CD14-positive monocyte (primary cell): ENCODE measurements around the gene KRTAP4-9. TPM values are rescaled to one million over a fixed set of nuclear protein-coding genes. Genes with fewer than 3 reads are reported as not detected.

ENCODE experiments used
- DNase-seq, 3 donors: peaks; one replicate each; pipeline ENCODE4 v3.0.0-alpha.2; 2011 to 2022
- H2AFZ ChIP-seq: 2 replicates; pipeline ENCODE4 v1.6.0; 2012; ENCODE audit warnings: mild to moderate bottlenecking, low read depth, low read length, inconsistent platforms; ENCODE audit not compliant: insufficient read depth, poor library complexity, severe bottlenecking
- H3K27ac ChIP-seq, 2 donors: 1 replicate in 1 of 2; 2 replicates in 1 of 2; pipeline ENCODE4 v1.5.1; 2012 to 2013; ENCODE audit warnings: low read length in 2 of 2, control low read depth in 1 of 2, inconsistent platforms in 1 of 2, low read depth in 1 of 2, mild to moderate bottlenecking in 1 of 2
- H3K27me3 ChIP-seq, 2 donors: one replicate each; pipeline versions ENCODE4 v1.6.0 to v1.6.1; 2011 to 2013; ENCODE audit warnings: low read length in 2 of 2; ENCODE audit not compliant: control insufficient read depth in 2 of 2, insufficient read depth in 2 of 2
- H3K36me3 ChIP-seq, 2 donors: replicated peaks in 1 of 2; 1 replicate in 1 of 2; 2 replicates in 1 of 2; pipeline versions ENCODE4 v1.5.1 to v1.6.1; 2012 to 2013; ENCODE audit warnings: low read length in 2 of 2, control low read depth in 1 of 2, inconsistent platforms in 1 of 2, mild to moderate bottlenecking in 1 of 2; ENCODE audit not compliant: insufficient read depth in 2 of 2, control insufficient read depth in 1 of 2
- H3K4me1 ChIP-seq, 2 donors: 1 replicate in 1 of 2; 2 replicates in 1 of 2; pipeline versions ENCODE4 v1.5.1 to v1.6.1; 2012 to 2013; ENCODE audit warnings: low read length in 2 of 2, control low read depth in 1 of 2, inconsistent platforms in 1 of 2, mild to moderate bottlenecking in 1 of 2, moderate library complexity in 1 of 2; ENCODE audit not compliant: insufficient read depth in 2 of 2, control insufficient read depth in 1 of 2
- H3K4me2 ChIP-seq: replicated peaks from 2 replicates; pipeline ENCODE3; 2012; ENCODE audit warnings: low read length, moderate library complexity, mild to moderate bottlenecking; ENCODE audit not compliant: poor library complexity, severe bottlenecking; ENCODE audit errors: extremely low read depth
- H3K4me3 ChIP-seq, 3 experiments: fragments of 200-600 bp in 1 of 3; sonication (generic) in 1 of 3; replicated peaks in 1 of 3; 1 replicate in 2 of 3; 2 replicates in 1 of 3; pipeline ENCODE4 v1.5.1; 2011 to 2013; ENCODE audit warnings: low read length in 3 of 3, mild to moderate bottlenecking in 3 of 3, control low read depth in 2 of 3, low read depth in 2 of 3, inconsistent platforms in 1 of 3, moderate library complexity in 1 of 3
- H3K79me2 ChIP-seq: 2 replicates; pipeline ENCODE4 v1.6.0; 2012; ENCODE audit warnings: mild to moderate bottlenecking, control low read depth, inconsistent platforms, low read length, moderate library complexity; ENCODE audit not compliant: insufficient read depth
- H3K9ac ChIP-seq: 2 replicates; pipeline ENCODE4 v1.6.0; 2017; ENCODE audit warnings: low read length, mild to moderate bottlenecking; ENCODE audit not compliant: insufficient read depth, poor library complexity, severe bottlenecking
- H3K9me3 ChIP-seq, 2 donors: replicated peaks in 1 of 2; 1 replicate in 1 of 2; 2 replicates in 1 of 2; pipeline versions ENCODE4 v1.5.1 to v1.6.1; 2012 to 2013; ENCODE audit warnings: low read length in 2 of 2, control low read depth in 1 of 2; ENCODE audit not compliant: control insufficient read depth in 1 of 2, insufficient read depth in 1 of 2
- H4K20me1 ChIP-seq: 2 replicates; pipeline ENCODE4 v1.6.0; 2012; ENCODE audit warnings: mild to moderate bottlenecking, low read length, control low read depth, moderate library complexity; ENCODE audit not compliant: insufficient read depth
- H3K27ac Mint-ChIP-seq, 7 donors: one replicate each; pipeline ENCODE4 v1.8.0; 2020; ENCODE audit warnings: mild to moderate bottlenecking in 7 of 7, mixed read lengths in 7 of 7, moderate library complexity in 6 of 7, inconsistent platforms in 2 of 7
- H3K27me3 Mint-ChIP-seq, 3 donors: one replicate each; pipeline ENCODE4 v1.8.0; 2021 to 2022; ENCODE audit warnings: low read depth in 3 of 3, mild to moderate bottlenecking in 3 of 3, mixed read lengths in 3 of 3, moderate library complexity in 3 of 3, inconsistent platforms in 1 of 3
- H3K36me3 Mint-ChIP-seq, 2 donors: one replicate each; pipeline ENCODE4 v1.8.0; 2020; ENCODE audit warnings: mixed read lengths in 2 of 2, inconsistent platforms in 1 of 2, mild to moderate bottlenecking in 1 of 2
- H3K4me1 Mint-ChIP-seq: one replicate; pipeline ENCODE4 v1.8.0; 2020; ENCODE audit warnings: mild to moderate bottlenecking, mixed read lengths
- H3K4me3 Mint-ChIP-seq, 2 donors: one replicate each; pipeline ENCODE4 v1.8.0; 2020; ENCODE audit warnings: mild to moderate bottlenecking in 2 of 2, mixed read lengths in 2 of 2, moderate library complexity in 1 of 2
- H3K9me3 Mint-ChIP-seq, 7 donors: one replicate each; pipeline ENCODE4 v1.8.0; 2020 to 2022; ENCODE audit warnings: mixed read lengths in 7 of 7, mild to moderate bottlenecking in 6 of 7, moderate library complexity in 6 of 7, inconsistent platforms in 2 of 7
- CTCF ChIP-seq: fragments of 200-600 bp; IDR thresholded peaks from one replicate; pipeline ENCODE4 v1.8.0; 2022; ENCODE audit warnings: antibody characterized with exemption, mild to moderate bottlenecking
- WGBS: methylation state at CpG from one replicate; pipeline ENCODE4 v1.1.5; 2013; ENCODE audit warnings: missing lambda C conversion rate; ENCODE audit not compliant: insufficient coverage; 5-methylcytosine and 5-hydroxymethylcytosine counted together
- intact Hi-C, 2 donors: fragments of 100-400 bp; cut with micrococcal nuclease; formaldehyde crosslinking; loops; one replicate each; pipeline versions ENCODE4 v1.15.0 to v1.15.1; 2023
- polyA plus RNA-seq, 3 donors: library from polyadenylated mRNA; depleted of rRNA in 1 of 3; unstranded in 2 of 3; stranded (reverse) in 1 of 3; fragments of 300-500 nt in 2 of 3; fragments of >200 nt in 1 of 3; fragmentation: Illumina TruSeq in 2 of 3; gene quantifications; 1 replicate in 2 of 3; 2 replicates in 1 of 3; pipeline ENCODE4 v1.2.3, GENCODE V29; 2012 to 2021

KRTAP4-9 gene
- polyA plus RNA-seq, 3 donors: not detected

DNA sequence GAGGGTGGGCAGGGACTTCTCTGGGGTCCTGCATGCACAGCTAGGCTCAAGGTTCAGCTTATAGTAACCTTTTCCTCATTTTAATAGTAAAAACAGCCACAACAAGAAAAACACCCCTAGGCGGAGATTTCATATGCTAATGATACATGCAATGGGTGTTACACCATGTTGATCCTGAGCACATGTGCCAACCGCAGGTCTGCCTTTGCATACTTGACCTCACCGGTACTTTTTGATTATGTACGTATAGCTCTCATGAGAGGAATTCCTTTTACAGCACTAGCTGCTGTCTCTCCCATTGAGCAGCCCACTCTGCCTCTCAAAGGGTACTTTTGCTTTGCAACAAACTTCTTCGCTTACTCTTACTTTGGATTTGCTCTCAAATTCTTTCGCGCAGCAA is 9.1 kb upstream of the KRTAP4-9 start:
- Mint-ChIP-seq H3K9me3 (peaks cover 0 to 14% (median 7%) of the 10 kb centered on the region in 7 donors), H3K27me3 (peaks cover 0 to 5% (median 0%) of the 10 kb centered on the region in 3 donors), H3K4me1 (peaks cover 5% of the 10 kb centered on the region), H3K36me3 (no peaks in the 10 kb centered on the region), H3K27ac (no peak overlapping the region), H3K4me3 (no peak overlapping the region)
- 95% methylated on average over 4 of the region's 7 CpGs for WGBS
- Histone ChIP-seq H3K9ac (no peak overlapping the region), H3K4me3 (no peak overlapping the region), H2AFZ (no peak overlapping the region), H3K79me2 (no peaks in the 10 kb centered on the region), H3K4me1 (no peaks in the 10 kb centered on the region), H3K27me3 (no peaks in the 10 kb centered on the region), H3K4me2 (no peak overlapping the region), H3K36me3 (no peaks in the 10 kb centered on the region), H3K27ac (no peak overlapping the region), H4K20me1 (no peaks in the 10 kb centered on the region), H3K9me3 (peaks cover 3 to 8% of the 10 kb centered on the region in 2 donors)
- intact Hi-C loops: no loop called here
- no peak for TF ChIP-seq CTCF
- DNase-seq: no peak

GRCh38 chr17:41098042-41098441 is 7.1 kb upstream of the KRTAP4-9 start, which contains the start of gene KRTAP4-8:
Gene KRTAP4-8, minus strand, starts transcription at chr17:41098142. Its CDS starts 58 bp downstream, at chr17:41098084.
- H3K9ac ChIP-seq: no peak within 1 kb of the TSS
- Mint-ChIP-seq H3K9me3 (peaks cover 0 to 6% (median 4%) of the 10 kb centered on the region in 7 donors), H3K4me3 (no peak within 1 kb of the TSS), H3K27ac (no peak within 1 kb of the TSS), H3K27me3 (peaks cover 0 to 5% (median 0%) of the 10 kb centered on the region in 3 donors), H3K36me3 (no peaks in the 10 kb centered on the region), H3K4me1 (peaks cover 5% of the 10 kb centered on the region)
- no peak for TF ChIP-seq CTCF
- H2AFZ ChIP-seq: no peak within 1 kb of the TSS
- no peaks in the 10 kb centered on the region for H4K20me1 ChIP-seq
- no peaks in the 10 kb centered on the region for H3K27me3 ChIP-seq
- intact Hi-C loops: no loop called here
- H3K4me2 ChIP-seq: no peak within 1 kb of the TSS
- no peaks in the 10 kb centered on the region for H3K36me3 ChIP-seq
- no peak for DNase-seq
- no peaks in the 10 kb centered on the region for H3K79me2 ChIP-seq
- H3K27ac ChIP-seq: no peak within 1 kb of the TSS
- no peaks in the 10 kb centered on the region for H3K4me1 ChIP-seq
- H3K4me3 ChIP-seq: no peak within 1 kb of the TSS
- H3K9me3 ChIP-seq: peaks cover 0 to 8% of the 10 kb centered on the region in 2 donors
- 100% methylated on average over 1 of the region's 4 CpGs for WGBS
